Psoas muscle (tissue), 8 donors: Measurements from ENCODE around the gene REV3L. TPM values are rescaled to one million over a fixed set of nuclear protein-coding genes. Genes with fewer than 3 reads are reported as not detected.

Source experiments
- ATAC-seq, 4 donors: fragments of 200-7000 bp; cut with Tn5 transposase; one replicate each; pipeline ENCODE4 v1.9.1; 2020; ENCODE audit warnings: moderate library complexity in 3 of 4, mild to moderate bottlenecking in 2 of 4
- DNase-seq, 2 donors: peaks; one replicate each; pipeline ENCODE4 v3.0.0-alpha.2; 2020
- H3K27ac ChIP-seq: fragments of 200-600 bp; one replicate; pipeline ENCODE4 v1.8.0; 2022
- H3K27me3 ChIP-seq, 3 donors: fragments of 200-600 bp in 1 of 3; one replicate each; pipeline versions ENCODE4 v1.6.1 to v1.8.0; 2013 to 2022; ENCODE audit warnings: low read length in 2 of 3, mild to moderate bottlenecking in 2 of 3, moderate library complexity in 1 of 3; ENCODE audit not compliant: insufficient read depth in 3 of 3
- H3K36me3 ChIP-seq, 2 donors: fragments of 200-600 bp in 1 of 2; one replicate each; pipeline versions ENCODE4 v1.6.1 to v1.8.0; 2013 to 2022; ENCODE audit warnings: low read depth in 1 of 2, mild to moderate bottlenecking in 1 of 2, moderate library complexity in 1 of 2; ENCODE audit not compliant: insufficient read depth in 1 of 2
- H3K4me1 ChIP-seq: fragments of 200-600 bp; one replicate; pipeline ENCODE4 v1.8.0; 2022
- H3K4me3 ChIP-seq: fragments of 200-600 bp; one replicate; pipeline ENCODE4 v1.8.0; 2022; ENCODE audit warnings: mild to moderate bottlenecking
- H3K9me3 ChIP-seq: fragments of 200-600 bp; one replicate; pipeline ENCODE4 v1.8.0; 2022
- WGBS, 3 donors: extraction: QIAGEN DNeasy Blood & Tissue Kit; methylation state at CpG; one replicate each; pipeline versions ENCODE4 v1.1.6 to v1.1.7; 2013; 5-methylcytosine and 5-hydroxymethylcytosine counted together
- intact Hi-C, 2 donors: fragments of 100-400 bp; cut with DNase I; formaldehyde crosslinking; loops; one replicate each; pipeline versions ENCODE4 v1.11.0 to v1.14.2; 2022
- polyA plus RNA-seq, 3 donors: library from polyadenylated mRNA; stranded (reverse); fragments of 200-250 nt; gene quantifications; one replicate each; pipeline ENCODE4 v1.2.3, GENCODE V29; 2013
- total RNA-seq, 4 donors: library from RNA; stranded (reverse); fragmentation: NEBNext Ultra II Directional in 2 of 4; extraction: Animal tissue kit (Norgen Biotek cat#: 25700) in 2 of 4; gene quantifications; one replicate each; pipeline versions ENCODE4 v1.2.1 to v1.2.4, GENCODE V29; 2021 to 2023
- TF ChIP-seq, protein P1 (sequence below): fragments of 200-600 bp; IDR thresholded peaks from one replicate; pipeline ENCODE4 v1.8.0; 2022; ENCODE audit warnings: antibody characterized with exemption
- donor health status: healthy with polysubstance abuse.
- donor health status: DM: no; HTN: no; CAD: no; lungs with moderate emphysema.
- donor health status: Bipolar disorder and iron deficiency.
- donor health status: healthy.
- donor health status: DM: yes; HTN: yes; CAD: no.
- donor health status: DM: no; HTN: no; CAD: no.
- donor health status: DM: no; HTN: no; CAD: no.
- donor health status: DM: yes; HTN: yes; CAD: no.

The REV3L gene
- total and polyA plus RNA-seq, 7 donors = 9.0 to 36.3 (median 18.8) TPM

DNA sequence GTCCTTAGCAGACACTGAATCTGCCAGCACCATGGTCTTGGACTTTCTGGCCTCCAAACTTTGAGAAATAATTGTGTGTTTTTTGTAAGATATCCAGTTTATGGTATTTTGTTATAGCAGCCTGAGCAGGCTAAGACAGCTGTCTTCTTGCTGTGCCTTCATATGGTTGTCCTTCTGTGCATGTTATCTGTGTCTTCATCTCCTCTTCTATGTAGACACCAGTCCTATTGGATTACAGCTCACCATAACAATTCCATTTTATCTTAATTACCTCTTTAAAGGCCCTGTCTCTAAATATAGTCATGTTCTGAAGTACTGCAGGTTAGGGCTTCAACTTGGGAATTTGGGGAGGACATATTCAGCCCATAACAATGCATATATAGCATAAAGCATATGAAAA lies 44.3 kb upstream of the REV3L start:
- Histone ChIP-seq H3K9me3 (no peaks in the 10 kb centered on the region), H3K27ac (no peak overlapping the region), H3K4me3 (no peak overlapping the region), H3K4me1 (peaks cover 35% of the 10 kb centered on the region), H3K36me3 (no peaks in the 10 kb centered on the region), H3K27me3 (no peaks in the 10 kb centered on the region)
- intact Hi-C loops = no loop called here
- ATAC-seq = no peak
- TF ChIP-seq, protein P1, sequence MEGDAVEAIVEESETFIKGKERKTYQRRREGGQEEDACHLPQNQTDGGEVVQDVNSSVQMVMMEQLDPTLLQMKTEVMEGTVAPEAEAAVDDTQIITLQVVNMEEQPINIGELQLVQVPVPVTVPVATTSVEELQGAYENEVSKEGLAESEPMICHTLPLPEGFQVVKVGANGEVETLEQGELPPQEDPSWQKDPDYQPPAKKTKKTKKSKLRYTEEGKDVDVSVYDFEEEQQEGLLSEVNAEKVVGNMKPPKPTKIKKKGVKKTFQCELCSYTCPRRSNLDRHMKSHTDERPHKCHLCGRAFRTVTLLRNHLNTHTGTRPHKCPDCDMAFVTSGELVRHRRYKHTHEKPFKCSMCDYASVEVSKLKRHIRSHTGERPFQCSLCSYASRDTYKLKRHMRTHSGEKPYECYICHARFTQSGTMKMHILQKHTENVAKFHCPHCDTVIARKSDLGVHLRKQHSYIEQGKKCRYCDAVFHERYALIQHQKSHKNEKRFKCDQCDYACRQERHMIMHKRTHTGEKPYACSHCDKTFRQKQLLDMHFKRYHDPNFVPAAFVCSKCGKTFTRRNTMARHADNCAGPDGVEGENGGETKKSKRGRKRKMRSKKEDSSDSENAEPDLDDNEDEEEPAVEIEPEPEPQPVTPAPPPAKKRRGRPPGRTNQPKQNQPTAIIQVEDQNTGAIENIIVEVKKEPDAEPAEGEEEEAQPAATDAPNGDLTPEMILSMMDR = no peak
- DNase-seq = no peak

DNA sequence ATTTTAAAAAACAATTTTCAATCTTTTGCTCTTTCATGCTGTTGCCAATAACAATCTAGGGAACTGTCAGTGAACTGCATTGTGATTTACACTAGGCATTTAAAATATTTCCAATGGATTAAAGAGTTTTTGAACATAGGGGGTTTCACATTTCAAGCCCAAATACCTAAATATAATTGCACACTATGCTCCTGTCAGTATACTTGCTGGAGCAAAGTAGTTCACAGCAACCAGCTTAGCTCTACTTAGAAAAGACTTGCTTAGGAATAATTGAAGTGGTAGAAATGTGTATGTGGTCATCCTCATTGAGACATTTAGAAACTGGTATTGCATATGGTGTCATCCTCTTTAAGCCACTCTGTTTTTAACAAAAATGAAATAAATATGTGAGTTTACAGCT lies 41.7 kb upstream of the REV3L start:
- Histone ChIP-seq H3K27ac (no peak overlapping the region), H3K4me1 (peaks cover 18% of the 10 kb centered on the region), H3K4me3 (no peak overlapping the region), H3K9me3 (no peaks in the 10 kb centered on the region), H3K27me3 (no peaks in the 10 kb centered on the region), H3K36me3 (no peaks in the 10 kb centered on the region)
- DNase-seq = no peak
- TF ChIP-seq, protein P1 = no peak
- ATAC-seq = peak in 1 of 4 donors; percentile 65
- intact Hi-C loops = no loop called here

GRCh38 chr6:111524252-111524651 lies 41.2 kb upstream of the REV3L start:
- Histone ChIP-seq H3K27me3 (no peaks in the 10 kb centered on the region), H3K27ac (no peak overlapping the region), H3K36me3 (no peaks in the 10 kb centered on the region), H3K4me3 (no peak overlapping the region), H3K9me3 (no peaks in the 10 kb centered on the region), H3K4me1 (peaks cover 18% of the 10 kb centered on the region)
- DNase-seq (no peak), ATAC-seq (no peak)
- TF ChIP-seq, protein P1 = no peak
- 71 to 76% (median 72%) methylated on average over 4 of the region's 4 CpGs for WGBS, 3 donors
- intact Hi-C loops = no loop called here

GRCh38 chr6:111523484-111524167 lies 40.6 kb upstream of the REV3L start:
- Histone ChIP-seq H3K4me3 (no peak overlapping the region), H3K4me1 (peaks cover 18% of the 10 kb centered on the region), H3K36me3 (no peaks in the 10 kb centered on the region), H3K27ac (peak overlapping the region; percentile 2), H3K9me3 (no peaks in the 10 kb centered on the region), H3K27me3 (no peaks in the 10 kb centered on the region)
- ATAC-seq (peak in 3 of 4 donors; percentile 28 to 37 (median 30)), DNase-seq (no peak)
- 30 to 47% (median 30%) methylated on average over 2 of the region's 2 CpGs for WGBS, 3 donors
- intact Hi-C loops = no loop called here
- TF ChIP-seq, protein P1 = no peak
